Activated B cell treated with CpG ODN at 0.5 μM for 24 hours (primary cell): ENCODE results near the gene CELSR1. TPM values are rescaled to one million over a fixed set of nuclear protein-coding genes. Genes with fewer than 3 reads are reported as not detected.
A peak's percentile ranks its signal among the peaks of the same experiment; 100 is the strongest.

Experiments
- ATAC-seq: fragments of 200-7000 bp; cut with Tn5 transposase; one replicate; pipeline ENCODE4 v1.10.0; 2021; ENCODE audit warnings: low read depth, mild to moderate bottlenecking, moderate library complexity
- CTCF ChIA-PET: fragments of 350-600 bp; sonication (Branson Sonifier 250); formaldehyde crosslinking; loops from one replicate; lab custom pipeline; 2021; ENCODE audit warnings: antibody characterized with exemption; lab: Charles Lee
- POLR2A ChIA-PET: fragments of 350-600 bp; sonication (Branson Sonifier 250); formaldehyde crosslinking; loops from one replicate; lab custom pipeline; 2021; ENCODE audit warnings: antibody characterized with exemption; lab: Charles Lee
- DNase-seq: peaks from one replicate; pipeline ENCODE4 v3.0.0; 2022
- H3K27ac Mint-ChIP-seq: one replicate; pipeline ENCODE4 v1.8.0; 2020; ENCODE audit warnings: mixed read lengths
- H3K27me3 Mint-ChIP-seq: one replicate; pipeline ENCODE4 v1.8.0; 2021; ENCODE audit warnings: mixed read lengths
- H3K36me3 Mint-ChIP-seq: one replicate; pipeline ENCODE4 v1.8.0; 2021; ENCODE audit warnings: low read depth, mixed read lengths
- H3K4me1 Mint-ChIP-seq: one replicate; pipeline ENCODE4 v1.8.0; 2021; ENCODE audit warnings: mixed read lengths
- H3K4me3 Mint-ChIP-seq: one replicate; pipeline ENCODE4 v1.8.0; 2020; ENCODE audit warnings: mild to moderate bottlenecking, mixed read lengths
- H3K9me3 Mint-ChIP-seq: one replicate; pipeline ENCODE4 v1.8.0; 2020; ENCODE audit warnings: mixed read lengths
- intact Hi-C: fragments of 100-400 bp; cut with micrococcal nuclease; formaldehyde crosslinking; loops from one replicate; pipeline ENCODE4 v1.15.1; 2024
- total RNA-seq: library from RNA; stranded (reverse); gene quantifications from 2 replicates; pipeline ENCODE4 v1.2.3, GENCODE V29; 2022
- TF ChIP-seq, protein P1 (sequence below): fragments of 200-600 bp; IDR thresholded peaks from one replicate; pipeline ENCODE4 v1.8.0; 2022; ENCODE audit warnings: antibody characterized with exemption, mild to moderate bottlenecking

CELSR1 gene
- total RNA-seq, 1 donor from 2014 or later, result 12.3 TPM

- no peak overlapping the region for H3K27ac Mint-ChIP-seq
- no peaks in the 10 kb centered on the region for H3K27me3 Mint-ChIP-seq
- ChIA-PET CTCF (no interaction called here), POLR2A (no interaction called here)
- intact Hi-C loops, result no loop called here
- ATAC-seq (no peak), DNase-seq (no peak)
- TF ChIP-seq, protein P1, sequence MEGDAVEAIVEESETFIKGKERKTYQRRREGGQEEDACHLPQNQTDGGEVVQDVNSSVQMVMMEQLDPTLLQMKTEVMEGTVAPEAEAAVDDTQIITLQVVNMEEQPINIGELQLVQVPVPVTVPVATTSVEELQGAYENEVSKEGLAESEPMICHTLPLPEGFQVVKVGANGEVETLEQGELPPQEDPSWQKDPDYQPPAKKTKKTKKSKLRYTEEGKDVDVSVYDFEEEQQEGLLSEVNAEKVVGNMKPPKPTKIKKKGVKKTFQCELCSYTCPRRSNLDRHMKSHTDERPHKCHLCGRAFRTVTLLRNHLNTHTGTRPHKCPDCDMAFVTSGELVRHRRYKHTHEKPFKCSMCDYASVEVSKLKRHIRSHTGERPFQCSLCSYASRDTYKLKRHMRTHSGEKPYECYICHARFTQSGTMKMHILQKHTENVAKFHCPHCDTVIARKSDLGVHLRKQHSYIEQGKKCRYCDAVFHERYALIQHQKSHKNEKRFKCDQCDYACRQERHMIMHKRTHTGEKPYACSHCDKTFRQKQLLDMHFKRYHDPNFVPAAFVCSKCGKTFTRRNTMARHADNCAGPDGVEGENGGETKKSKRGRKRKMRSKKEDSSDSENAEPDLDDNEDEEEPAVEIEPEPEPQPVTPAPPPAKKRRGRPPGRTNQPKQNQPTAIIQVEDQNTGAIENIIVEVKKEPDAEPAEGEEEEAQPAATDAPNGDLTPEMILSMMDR, result no peak
- peaks cover 1% of the 10 kb centered on the region for H3K36me3 Mint-ChIP-seq
- H3K4me1 Mint-ChIP-seq, result peaks cover 11% of the 10 kb centered on the region
- peaks cover 7% of the 10 kb centered on the region for H3K9me3 Mint-ChIP-seq
- H3K4me3 Mint-ChIP-seq, result no peak overlapping the region
Observed at GRCh38 chr22:46567471-46567870, 30.1 kb upstream of the CELSR1 start.

- Mint-ChIP-seq H3K36me3 (no peaks in the 10 kb centered on the region), H3K4me1 (peaks cover 17% of the 10 kb centered on the region), H3K4me3 (no peak overlapping the region), H3K27me3 (peaks cover 2% of the 10 kb centered on the region), H3K9me3 (no peaks in the 10 kb centered on the region), H3K27ac (no peak overlapping the region)
- TF ChIP-seq, protein P1, result no peak
- ChIA-PET CTCF (interaction anchor here (0.7 to 3.8 kb wide), 34 partner anchors 8 to 442 kb away, joined by 3 to 46 read pairs (median 6); partner anchors contain the start of genes CERK and TBC1D22A), POLR2A (interaction anchor here (0.9 to 2.3 kb wide), 8 partner anchors 24 to 210 kb away, joined by 3 to 17 read pairs (median 4); partner anchors contain the start of gene TBC1D22A)
- DNase-seq (no peak), ATAC-seq (no peak)
- intact Hi-C loops, result no loop called here
Observed at GRCh38 chr22:46564084-46564714, 26.8 kb upstream of the CELSR1 start.

DNA sequence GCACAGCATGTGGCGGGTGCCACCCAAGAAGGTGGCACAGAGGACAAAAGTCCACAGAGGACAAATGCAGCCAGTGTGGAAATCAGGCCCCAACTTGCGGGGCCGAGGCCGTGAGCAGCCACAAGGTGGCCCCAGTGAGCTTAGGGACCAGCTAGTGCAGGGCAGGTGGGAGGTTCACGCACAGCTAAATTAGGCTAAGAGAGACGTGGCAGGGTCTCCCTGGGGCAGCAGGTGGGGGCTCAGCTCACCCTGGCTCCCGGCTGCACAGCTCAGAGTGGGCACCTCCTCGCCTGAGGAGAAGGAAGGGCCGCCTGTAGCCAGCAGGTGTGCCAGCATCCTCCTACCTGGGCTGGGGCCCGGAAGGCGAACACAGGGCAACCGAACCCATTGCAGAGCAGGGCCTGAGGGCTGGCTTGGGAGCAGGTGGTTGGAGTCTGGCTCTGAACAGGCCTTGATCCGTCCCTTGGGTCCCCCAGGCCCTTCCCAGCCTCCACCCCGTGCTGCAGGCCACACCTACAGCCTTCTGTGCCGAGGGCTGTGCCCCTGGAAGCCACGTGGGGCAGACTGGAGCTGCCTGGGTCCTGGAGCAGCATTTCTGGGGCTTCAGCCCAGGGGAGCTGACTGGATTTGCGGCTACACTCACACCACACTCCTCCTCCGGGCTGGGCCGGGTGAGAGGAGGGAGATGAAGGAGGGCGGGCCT, 26.1 kb upstream of the CELSR1 start:
- DNase-seq (peak; percentile 77), ATAC-seq (peak; percentile 89)
- H3K27ac Mint-ChIP-seq, result no peak overlapping the region
- no peaks in the 10 kb centered on the region for H3K36me3 Mint-ChIP-seq
- CTCF ChIA-PET, result interaction anchor here (0.6 to 3.8 kb wide), 40 partner anchors 9 to 442 kb away, joined by 3 to 46 read pairs (median 5); partner anchors contain the start of genes CERK and TBC1D22A
- H3K4me1 Mint-ChIP-seq, result peaks cover 17% of the 10 kb centered on the region
- no peaks in the 10 kb centered on the region for H3K9me3 Mint-ChIP-seq
- H3K4me3 Mint-ChIP-seq, result peak overlapping the region; percentile 55
- H3K27me3 Mint-ChIP-seq, result peaks cover 2% of the 10 kb centered on the region
- POLR2A ChIA-PET, result interaction anchor here (0.5 to 2.3 kb wide), 15 partner anchors 24 to 555 kb away, joined by 3 to 17 read pairs (median 4); partner anchors contain the start of gene TBC1D22A
- intact Hi-C loops, result loop anchor here (1.0 to 2.0 kb wide), 9 partner anchors 24 to 240 kb away; no protein-coding TSS in a partner anchor
- TF ChIP-seq, protein P1, result peak; percentile 45

- peaks cover 4% of the 10 kb centered on the region for H3K27me3 Mint-ChIP-seq
- no peak overlapping the region for H3K27ac Mint-ChIP-seq
- no peak overlapping the region for H3K4me3 Mint-ChIP-seq
- no peak for ATAC-seq
- CTCF ChIA-PET, result interaction anchor here (3.8 kb wide), 1 partner anchor 241 kb away, joined by 46 read pairs; no protein-coding TSS in a partner anchor
- peaks cover 17% of the 10 kb centered on the region for H3K4me1 Mint-ChIP-seq
- peaks cover 5% of the 10 kb centered on the region for H3K9me3 Mint-ChIP-seq
- H3K36me3 Mint-ChIP-seq, result no peaks in the 10 kb centered on the region
- no peak for DNase-seq
- TF ChIP-seq, protein P1, result no peak
- intact Hi-C loops, result no loop called here
- POLR2A ChIA-PET, result interaction anchor here (0.7 kb wide), 1 partner anchor 34 kb away, joined by 5 read pairs; no protein-coding TSS in a partner anchor
Observed at GRCh38 chr22:46561435-46561905, 24.1 kb upstream of the CELSR1 start.
